ENCODE results near the gene VSTM5. TPM values are rescaled to one million over a fixed set of nuclear protein-coding genes. Genes with fewer than 3 reads are reported as not detected.

VSTM5 gene
- total RNA-seq, 3 donors from 2014 or later (not counting 1 experiment from before 2014, with no cell fraction given) = not detected

DNA sequence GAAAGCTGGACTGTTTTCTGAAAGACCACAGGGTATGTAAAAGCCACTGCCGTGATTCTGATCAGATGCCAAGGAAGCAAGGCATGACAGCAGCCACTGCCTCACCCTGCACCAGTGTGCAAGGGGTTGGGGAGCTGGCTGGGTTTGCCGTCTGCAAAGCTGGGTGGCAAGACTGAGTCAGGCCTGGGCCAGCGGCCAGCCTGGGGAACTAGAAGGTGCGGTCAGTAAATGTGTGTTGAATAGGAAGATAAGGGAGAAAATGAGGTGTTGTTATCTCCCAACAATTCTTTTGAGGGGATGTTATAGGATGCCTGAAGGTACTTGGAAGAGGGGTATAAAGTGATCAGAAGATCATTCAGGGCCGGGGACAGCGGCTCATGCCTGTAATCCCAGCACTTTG is 8.0 kb downstream of the VSTM5 start:
- intact Hi-C loops (cut with micrococcal nuclease) = no loop called here
- H3K27ac Mint-ChIP-seq = no peak overlapping the region
- Histone ChIP-seq H3K27me3 (ENCODE audit: control insufficient read depth, insufficient read depth, low read length) (no peaks in the 10 kb centered on the region), H3K36me3 (ENCODE audit: control insufficient read depth, insufficient read depth, low read length) (no peaks in the 10 kb centered on the region), H3K4me3 (ENCODE audit: low read length) (no peak overlapping the region), H3K9me3 (ENCODE audit: control insufficient read depth, insufficient read depth, low read length) (no peaks in the 10 kb centered on the region), H3K4me1 (ENCODE audit: control insufficient read depth, insufficient read depth, low read length) (no peaks in the 10 kb centered on the region), H3K27ac (ENCODE audit: low read length) (no peak overlapping the region)
- H3K4me3 Mint-ChIP-seq = no peak overlapping the region
- DNase-seq (no peak), ATAC-seq (no peak)
- TF ChIP-seq CTCF (IDR thresholded peaks at IDR 0.05) = no peak
- no peaks in the 10 kb centered on the region for H3K36me3 Mint-ChIP-seq
- WGBS (ENCODE audit: insufficient coverage) = 69% methylated on average over 6 of the region's 6 CpGs
- no peaks in the 10 kb centered on the region for H3K4me1 Mint-ChIP-seq
- peaks cover 0 to 2% of the 10 kb centered on the region in 2 donors for H3K27me3 Mint-ChIP-seq (ENCODE audit: low read depth in 2 of 2)
- H3K9me3 Mint-ChIP-seq = no peaks in the 10 kb centered on the region

DNA sequence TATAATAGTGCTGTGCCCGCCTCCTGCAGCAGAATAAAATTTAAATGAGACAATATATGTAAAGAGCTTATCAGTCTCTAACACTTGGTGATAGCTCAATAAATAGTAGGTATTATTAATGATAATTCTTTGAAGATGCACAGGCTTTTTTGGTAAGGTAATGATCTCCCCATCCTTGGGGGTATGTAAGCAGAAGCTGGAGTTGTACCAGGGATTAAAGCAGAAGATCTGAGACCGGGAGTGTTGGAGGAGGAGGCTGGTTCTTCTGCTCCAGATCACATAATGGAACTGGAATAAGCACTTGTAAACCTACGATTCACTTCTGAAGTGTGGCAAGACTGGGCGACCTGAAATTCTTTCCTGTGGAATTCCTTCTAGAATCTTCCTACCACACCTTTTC is 8.4 kb downstream of the VSTM5 start:
- no peaks in the 10 kb centered on the region for H3K9me3 ChIP-seq (ENCODE audit: control insufficient read depth, insufficient read depth, low read length)
- no peaks in the 10 kb centered on the region for H3K27me3 ChIP-seq (ENCODE audit: control insufficient read depth, insufficient read depth, low read length)
- Mint-ChIP-seq H3K4me3 (no peak overlapping the region), H3K4me1 (no peaks in the 10 kb centered on the region), H3K9me3 (no peaks in the 10 kb centered on the region), H3K36me3 (no peaks in the 10 kb centered on the region), H3K27ac (no peak overlapping the region), H3K27me3 (ENCODE audit: low read depth in 2 of 2) (peaks cover 0 to 2% of the 10 kb centered on the region in 2 donors)
- H3K4me3 ChIP-seq (ENCODE audit: low read length) = no peak overlapping the region
- no peak for TF ChIP-seq CTCF (IDR thresholded peaks at IDR 0.05)
- ATAC-seq (no peak), DNase-seq (no peak)
- H3K4me1 ChIP-seq (ENCODE audit: control insufficient read depth, insufficient read depth, low read length) = no peaks in the 10 kb centered on the region
- H3K36me3 ChIP-seq (ENCODE audit: control insufficient read depth, insufficient read depth, low read length) = no peaks in the 10 kb centered on the region
- intact Hi-C loops (cut with micrococcal nuclease) = no loop called here
- WGBS (ENCODE audit: insufficient coverage) = 81% methylated on average over 4 of the region's 4 CpGs
- no peak overlapping the region for H3K27ac ChIP-seq (ENCODE audit: low read length)

GRCh38 chr11:93841446-93841845 is 9.0 kb downstream of the VSTM5 start:
- Histone ChIP-seq H3K27me3 (ENCODE audit: control insufficient read depth, insufficient read depth, low read length) (no peaks in the 10 kb centered on the region), H3K27ac (ENCODE audit: low read length) (no peak overlapping the region), H3K9me3 (ENCODE audit: control insufficient read depth, insufficient read depth, low read length) (no peaks in the 10 kb centered on the region), H3K36me3 (ENCODE audit: control insufficient read depth, insufficient read depth, low read length) (no peaks in the 10 kb centered on the region), H3K4me3 (ENCODE audit: low read length) (no peak overlapping the region), H3K4me1 (ENCODE audit: control insufficient read depth, insufficient read depth, low read length) (no peaks in the 10 kb centered on the region)
- Mint-ChIP-seq H3K4me3 (no peak overlapping the region), H3K36me3 (no peaks in the 10 kb centered on the region), H3K27me3 (ENCODE audit: low read depth in 2 of 2) (peaks cover 0 to 2% of the 10 kb centered on the region in 2 donors), H3K27ac (no peak overlapping the region), H3K4me1 (no peaks in the 10 kb centered on the region), H3K9me3 (no peaks in the 10 kb centered on the region)
- TF ChIP-seq CTCF (IDR thresholded peaks at IDR 0.05) = no peak
- intact Hi-C loops (cut with micrococcal nuclease) = no loop called here
- no peak for DNase-seq
- 73% methylated on average over 2 of the region's 2 CpGs for WGBS (ENCODE audit: insufficient coverage)
- ATAC-seq = no peak

- no peak for DNase-seq
- Histone ChIP-seq H3K9me3 (ENCODE audit: control insufficient read depth, insufficient read depth, low read length) (no peaks in the 10 kb centered on the region), H3K27me3 (ENCODE audit: control insufficient read depth, insufficient read depth, low read length) (no peaks in the 10 kb centered on the region), H3K27ac (ENCODE audit: low read length) (no peak overlapping the region), H3K36me3 (ENCODE audit: control insufficient read depth, insufficient read depth, low read length) (no peaks in the 10 kb centered on the region), H3K4me3 (ENCODE audit: low read length) (no peak overlapping the region), H3K4me1 (ENCODE audit: control insufficient read depth, insufficient read depth, low read length) (no peaks in the 10 kb centered on the region)
- no peak overlapping the region for H3K4me3 Mint-ChIP-seq
- no peaks in the 10 kb centered on the region for H3K9me3 Mint-ChIP-seq
- intact Hi-C loops (cut with micrococcal nuclease) = no loop called here
- no peaks in the 10 kb centered on the region for H3K36me3 Mint-ChIP-seq
- no peak overlapping the region for H3K27ac Mint-ChIP-seq
- no peaks in the 10 kb centered on the region for H3K27me3 Mint-ChIP-seq (ENCODE audit: low read depth in 2 of 2)
- no peak for TF ChIP-seq CTCF (IDR thresholded peaks at IDR 0.05)
- 57% methylated on average over 3 of the region's 3 CpGs for WGBS (ENCODE audit: insufficient coverage)
- ATAC-seq = no peak
- no peaks in the 10 kb centered on the region for H3K4me1 Mint-ChIP-seq
Measured at GRCh38 chr11:93840981-93841380, 9.4 kb downstream of the VSTM5 start.
